Keratinocyte (primary cell): ENCODE measurements around the gene ALDH3A2. TPM values are rescaled to one million over a fixed set of nuclear protein-coding genes. Genes with fewer than 3 reads are reported as not detected.

Experiments used
- DNase-seq: peaks from one replicate; pipeline ENCODE4 v3.0.0-alpha.2; 2011; ENCODE audit warnings: low read depth, missing footprints, low spot score
- FAIRE-seq: peaks from 2 replicates; lab custom pipeline; 2011; peaks lifted over from hg19 to GRCh38; lab: Jason Lieb, UNC
- H2AFZ ChIP-seq: 2 replicates; pipeline ENCODE4 v1.6.0; 2012; ENCODE audit warnings: low read length, control low read depth, inconsistent platforms; ENCODE audit not compliant: control insufficient read depth
- H3K27ac ChIP-seq: 2 replicates; pipeline ENCODE4 v1.5.1; 2011; ENCODE audit warnings: low read length; ENCODE audit not compliant: control insufficient read depth, insufficient read depth
- H3K27me3 ChIP-seq: 3 replicates; pipeline ENCODE4 v1.6.0; 2011; ENCODE audit warnings: low read length; ENCODE audit not compliant: control insufficient read depth, insufficient read depth; ENCODE audit errors: extremely low read depth
- H3K36me3 ChIP-seq, 2 experiments: 2 replicates in 1 of 2; 3 replicates in 1 of 2; pipeline ENCODE4 v1.5.1; 2011; ENCODE audit warnings: low read length in 2 of 2, mild to moderate bottlenecking in 1 of 2; ENCODE audit not compliant: control insufficient read depth in 2 of 2, insufficient read depth in 2 of 2; ENCODE audit errors: extremely low read depth in 1 of 2
- H3K4me1 ChIP-seq: 3 replicates; pipeline ENCODE4 v1.5.1; 2011; ENCODE audit warnings: low read length; ENCODE audit not compliant: control insufficient read depth, insufficient read depth; ENCODE audit errors: extremely low read depth
- H3K4me2 ChIP-seq: 3 replicates; pipeline ENCODE4 v1.6.0; 2011; ENCODE audit warnings: low read depth, low read length; ENCODE audit not compliant: control insufficient read depth, insufficient read depth; ENCODE audit errors: extremely low read depth
- H3K4me3 ChIP-seq, 3 experiments: fragments of 200-600 bp in 1 of 3; sonication (generic) in 1 of 3; 2 replicates in 2 of 3; 3 replicates in 1 of 3; pipeline ENCODE4 v1.5.1; 2011 to 2016; ENCODE audit warnings: low read length in 3 of 3, mild to moderate bottlenecking in 3 of 3, control low read depth in 2 of 3, inconsistent platforms in 1 of 3, low read depth in 1 of 3, mixed read lengths in 1 of 3, mixed run types in 1 of 3, moderate library complexity in 1 of 3; ENCODE audit not compliant: control insufficient read depth in 2 of 3, insufficient read depth in 2 of 3; ENCODE audit errors: extremely low read depth in 1 of 3
- H3K79me2 ChIP-seq: 2 replicates; pipeline ENCODE4 v1.6.0; 2012; ENCODE audit warnings: low read length; ENCODE audit not compliant: control insufficient read depth, insufficient read depth
- H3K9ac ChIP-seq: 3 replicates; pipeline ENCODE4 v1.6.0; 2011; ENCODE audit warnings: low read length; ENCODE audit not compliant: control insufficient read depth, insufficient read depth; ENCODE audit errors: extremely low read depth
- H3K9me1 ChIP-seq: 3 replicates; pipeline ENCODE4 v1.6.0; 2011; ENCODE audit warnings: low read length; ENCODE audit not compliant: control insufficient read depth, insufficient read depth; ENCODE audit errors: extremely low read depth
- H3K9me3 ChIP-seq: 2 replicates; pipeline ENCODE4 v1.5.1; 2012; ENCODE audit warnings: low read depth, low read length; ENCODE audit not compliant: control insufficient read depth
- H4K20me1 ChIP-seq: 3 replicates; pipeline ENCODE4 v1.6.0; 2011; ENCODE audit warnings: low read length; ENCODE audit not compliant: control insufficient read depth, insufficient read depth; ENCODE audit errors: extremely low read depth
- CTCF ChIP-seq, 3 experiments: IDR thresholded peaks in 1 of 3; conservative IDR thresholded peaks in 1 of 3; optimal IDR thresholded peaks in 1 of 3; 2 replicates in 2 of 3; 3 replicates in 1 of 3; pipeline versions ENCODE3 to v1.5.1; 2011; ENCODE audit warnings: low read length in 3 of 3, mild to moderate bottlenecking in 3 of 3, moderate library complexity in 2 of 3, control low read depth in 1 of 3, inconsistent platforms in 1 of 3; ENCODE audit not compliant: insufficient read depth in 2 of 3; ENCODE audit errors: extremely low read depth in 1 of 3
- EZH2 ChIP-seq: IDR thresholded peaks from one replicate; pipeline ENCODE4 v1.6.1; 2012; ENCODE audit warnings: inconsistent platforms, mild to moderate bottlenecking, low read length, moderate library complexity
- dilution Hi-C: fragments of 300-500 bp; cut with MboI; formaldehyde crosslinking; loops from one replicate; pipeline ENCODE4 v1.7.0; 2020; ENCODE audit warnings: low sequenced_read_pairs; ENCODE audit not compliant: extremely low pct_ligation_motif_present
- polyA plus RNA-seq, 5 experiments: library from polyadenylated mRNA; depleted of rRNA in 3 of 5; stranded (reverse) in 3 of 5; stranded (forward) in 1 of 5; unstranded in 1 of 5; fragments of >200 nt; gene quantifications; 1 replicate in 1 of 5; 2 replicates in 3 of 5; 3 replicates in 1 of 5; pipeline versions ENCODE4 v1.2.1 to v1.2.3, GENCODE V29; 2011 to 2012; ENCODE audit warnings: missing spikeins in 2 of 5, low read depth in 1 of 5, low replicate concordance in 1 of 5

The ALDH3A2 gene
- polyA plus RNA-seq, 1 donor (not counting 4 experiments of a cell fraction or from before 2014, with no cell fraction given) = 77.6 TPM

DNA sequence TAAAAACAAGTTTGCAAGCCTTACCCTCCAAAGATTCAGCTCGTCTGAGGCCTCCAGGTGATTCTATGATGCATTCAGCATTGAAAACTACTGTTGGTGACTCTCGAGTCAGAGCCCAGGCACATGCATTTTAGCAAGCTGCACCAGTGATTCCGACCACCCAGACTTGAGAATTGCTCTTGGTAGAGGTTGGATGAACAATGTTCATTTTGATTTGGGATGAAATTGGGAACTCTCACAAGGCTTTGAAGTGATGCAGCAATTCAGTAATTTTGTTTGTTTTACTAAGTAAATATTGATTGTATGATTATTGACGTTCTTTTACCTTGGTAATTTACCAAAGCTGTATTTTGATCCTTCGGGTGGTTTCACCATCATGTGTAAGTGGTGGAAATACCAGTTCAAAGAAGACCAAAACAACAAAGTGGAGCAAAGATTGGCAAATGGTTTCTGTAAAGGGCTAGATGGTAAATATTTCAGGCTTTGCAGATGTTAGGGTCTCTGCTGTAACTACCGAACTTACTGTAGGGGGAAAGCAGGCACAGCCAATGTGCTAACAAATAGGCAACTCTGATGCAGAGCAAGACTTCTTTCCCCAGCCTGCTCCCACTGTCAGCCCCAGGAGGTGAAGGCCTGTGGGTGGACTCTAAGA, 11.8 kb downstream of the ALDH3A2 start:
- Histone ChIP-seq H3K9me3 (no peaks in the 10 kb centered on the region), H3K27me3 (no peaks in the 10 kb centered on the region), H3K27ac (no peak overlapping the region), H3K4me3 (no peak overlapping the region), H4K20me1 (no peaks in the 10 kb centered on the region), H3K9me1 (peaks cover 2% of the 10 kb centered on the region), H2AFZ (no peak overlapping the region), H3K4me1 (no peaks in the 10 kb centered on the region), H3K79me2 (peaks cover 2% of the 10 kb centered on the region), H3K4me2 (no peak overlapping the region), H3K9ac (no peak overlapping the region), H3K36me3 (peaks cover 25 to 28% of the 10 kb centered on the region in 2 experiments)
- TF ChIP-seq EZH2 (no peak), CTCF (optimal IDR thresholded peaks at IDR 0.05 in 1 of 3, IDR thresholded peaks at IDR 0.05 in 1 of 3, conservative IDR thresholded peaks at IDR 0.05 in 1 of 3; ENCODE audit: extremely low read depth in 1 of 3, insufficient read depth in 2 of 3, low read length in 3 of 3) (no peak)
- dilution Hi-C loops = loop anchor here (25.0 kb wide), 1 partner anchor 298 kb away; the partner anchor contains the start of gene B9D1
- no peak for FAIRE-seq
- DNase-seq = no peak

- DNase-seq = no peak
- no peak for TF ChIP-seq CTCF (optimal IDR thresholded peaks at IDR 0.05 in 1 of 3, IDR thresholded peaks at IDR 0.05 in 1 of 3, conservative IDR thresholded peaks at IDR 0.05 in 1 of 3; ENCODE audit: extremely low read depth in 1 of 3, insufficient read depth in 2 of 3, low read length in 3 of 3)
- no peak for TF ChIP-seq EZH2
- Histone ChIP-seq H4K20me1 (no peaks in the 10 kb centered on the region), H3K4me1 (no peaks in the 10 kb centered on the region), H3K27ac (no peak overlapping the region), H3K9ac (no peak overlapping the region), H3K27me3 (no peaks in the 10 kb centered on the region), H2AFZ (no peak overlapping the region), H3K36me3 (peaks cover 21 to 23% of the 10 kb centered on the region in 2 experiments), H3K4me2 (no peak overlapping the region), H3K9me1 (no peaks in the 10 kb centered on the region), H3K79me2 (no peaks in the 10 kb centered on the region), H3K4me3 (no peak overlapping the region), H3K9me3 (no peaks in the 10 kb centered on the region)
- FAIRE-seq = no peak
- dilution Hi-C loops = loop anchor here (25.0 kb wide), 1 partner anchor 299 kb away; the partner anchor contains the start of gene B9D1
Measured at GRCh38 chr17:19661121-19661520, 12.6 kb downstream of the ALDH3A2 start.
